Cardiac muscle cell (in vitro differentiated cells and primary cell): ENCODE results near the gene TNIP2. TPM values are rescaled to one million over a fixed set of nuclear protein-coding genes. Genes with fewer than 3 reads are reported as not detected.
"Not testable (repeated sequence)": the region's sequence is repeated elsewhere in the genome, so short reads cannot be mapped to it uniquely, and the experiment has no call there.

Experiments used
- DNase-seq, 2 donors: peaks; one replicate each; pipeline versions ENCODE4 v3.0.0 to v3.0.0-alpha.2; 2010 to 2017; ENCODE audit warnings: low read depth in 1 of 2, low spot score in 1 of 2
- H3K27ac ChIP-seq: fragments of 200-600 bp; sonication (generic); 2 replicates; pipeline ENCODE4 v1.5.1; 2016
- H3K27me3 ChIP-seq: fragments of 200-600 bp; sonication (generic); 2 replicates; pipeline ENCODE4 v1.6.0; 2016; ENCODE audit warnings: control low read depth
- H3K36me3 ChIP-seq: fragments of 200-600 bp; sonication (generic); 2 replicates; pipeline ENCODE4 v1.5.1; 2016; ENCODE audit warnings: control low read depth
- H3K4me1 ChIP-seq: fragments of 200-600 bp; sonication (generic); 2 replicates; pipeline ENCODE4 v1.8.1; 2017; ENCODE audit warnings: low read depth, mild to moderate bottlenecking, mixed run types
- H3K4me3 ChIP-seq: fragments of 200-600 bp; sonication (generic); 2 replicates; pipeline ENCODE4 v1.5.1; 2016; ENCODE audit warnings: mild to moderate bottlenecking
- H3K9me3 ChIP-seq: fragments of 200-600 bp; sonication (generic); 2 replicates; pipeline ENCODE4 v1.5.1; 2017; ENCODE audit warnings: low read depth, mild to moderate bottlenecking, control low read depth
- polyA plus RNA-seq: library from polyadenylated mRNA; unstranded; fragments of >200 nt; fragmentation: Nextera tagmentation; extraction: Ambion mirVana; gene quantifications from 2 replicates; pipeline ENCODE4 v1.2.1, GENCODE V29; 2016
- total RNA-seq: library from RNA; depleted of rRNA; stranded (reverse); fragments of >200 nt; gene quantifications from 2 replicates; pipeline ENCODE4 v1.2.3, GENCODE V29; 2016
- TF ChIP-seq, protein P1 (sequence below): IDR thresholded peaks from 2 replicates; pipeline ENCODE4 v1.5.1; 2012; ENCODE audit warnings: low read depth, mild to moderate bottlenecking, low read length

TNIP2 gene
- total and polyA plus RNA-seq, 2 experiments from 2014 or later = 32.7 to 58.5 TPM

DNA sequence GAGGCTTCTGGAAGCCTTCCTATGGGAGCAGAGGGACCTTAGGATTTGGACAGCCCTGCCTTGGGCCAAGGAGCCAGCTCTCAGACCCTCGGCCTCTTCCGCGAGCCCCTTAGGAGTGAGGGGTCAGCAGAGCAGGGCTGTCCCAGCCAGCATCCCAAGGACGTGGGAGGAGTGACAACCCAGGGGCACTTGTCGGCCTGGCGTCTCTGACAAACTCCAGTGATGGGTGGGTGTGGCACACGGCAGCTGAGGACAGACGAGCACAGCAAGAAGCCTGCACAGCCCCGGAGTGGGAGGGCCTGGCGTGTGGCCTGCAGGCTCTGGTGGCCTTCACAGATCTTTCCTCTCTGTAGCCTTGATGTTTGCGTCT lies 11.6 kb upstream of the TNIP2 start:
- H3K27ac ChIP-seq = peak overlapping the region; percentile 57
- H3K9me3 ChIP-seq = no peaks in the 10 kb centered on the region
- no peak overlapping the region for H3K4me3 ChIP-seq
- TF ChIP-seq, protein P1, sequence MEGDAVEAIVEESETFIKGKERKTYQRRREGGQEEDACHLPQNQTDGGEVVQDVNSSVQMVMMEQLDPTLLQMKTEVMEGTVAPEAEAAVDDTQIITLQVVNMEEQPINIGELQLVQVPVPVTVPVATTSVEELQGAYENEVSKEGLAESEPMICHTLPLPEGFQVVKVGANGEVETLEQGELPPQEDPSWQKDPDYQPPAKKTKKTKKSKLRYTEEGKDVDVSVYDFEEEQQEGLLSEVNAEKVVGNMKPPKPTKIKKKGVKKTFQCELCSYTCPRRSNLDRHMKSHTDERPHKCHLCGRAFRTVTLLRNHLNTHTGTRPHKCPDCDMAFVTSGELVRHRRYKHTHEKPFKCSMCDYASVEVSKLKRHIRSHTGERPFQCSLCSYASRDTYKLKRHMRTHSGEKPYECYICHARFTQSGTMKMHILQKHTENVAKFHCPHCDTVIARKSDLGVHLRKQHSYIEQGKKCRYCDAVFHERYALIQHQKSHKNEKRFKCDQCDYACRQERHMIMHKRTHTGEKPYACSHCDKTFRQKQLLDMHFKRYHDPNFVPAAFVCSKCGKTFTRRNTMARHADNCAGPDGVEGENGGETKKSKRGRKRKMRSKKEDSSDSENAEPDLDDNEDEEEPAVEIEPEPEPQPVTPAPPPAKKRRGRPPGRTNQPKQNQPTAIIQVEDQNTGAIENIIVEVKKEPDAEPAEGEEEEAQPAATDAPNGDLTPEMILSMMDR = no peak
- no peaks in the 10 kb centered on the region for H3K27me3 ChIP-seq
- peaks cover 20% of the 10 kb centered on the region for H3K4me1 ChIP-seq
- no peaks in the 10 kb centered on the region for H3K36me3 ChIP-seq
- DNase-seq = peak in 1 of 2 donors; percentile 81

DNA sequence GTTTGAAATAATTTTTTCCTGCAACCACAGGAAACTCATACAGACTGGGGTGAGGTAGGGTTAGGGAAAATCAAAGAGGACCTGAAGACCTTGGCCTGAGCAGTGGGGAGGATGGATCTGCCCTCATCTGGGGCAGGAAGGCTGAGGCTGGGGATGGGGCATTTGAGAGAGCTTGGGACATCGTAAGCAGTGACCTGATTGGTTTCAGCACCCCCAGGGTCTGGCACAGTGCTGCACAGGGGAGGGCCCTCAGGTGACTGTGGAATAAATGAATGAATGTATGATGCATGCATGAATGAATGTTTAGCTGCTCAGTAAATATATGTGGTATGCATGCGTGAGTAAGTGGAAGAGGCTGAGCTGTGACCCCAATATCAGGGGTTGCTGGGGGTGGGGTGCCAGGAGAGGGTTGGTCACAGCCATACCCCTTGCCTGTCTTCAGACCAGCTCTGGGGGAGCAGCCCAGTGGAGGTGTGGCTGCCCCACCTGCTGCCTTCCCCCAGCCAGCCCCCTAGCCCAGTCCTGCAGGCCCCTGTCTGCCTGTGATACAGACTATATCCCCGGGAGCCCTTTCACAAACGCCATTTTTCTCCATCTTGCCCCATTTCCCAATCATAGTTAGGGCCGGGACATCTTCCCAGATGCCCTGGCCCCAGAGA lies 11.0 kb upstream of the TNIP2 start:
- Histone ChIP-seq H3K4me3 (no peak overlapping the region), H3K36me3 (no peaks in the 10 kb centered on the region), H3K27me3 (no peaks in the 10 kb centered on the region), H3K9me3 (no peaks in the 10 kb centered on the region), H3K4me1 (peaks cover 20% of the 10 kb centered on the region), H3K27ac (peak overlapping the region; percentile 57)
- DNase-seq = no peak
- TF ChIP-seq, protein P1 = no peak

DNA sequence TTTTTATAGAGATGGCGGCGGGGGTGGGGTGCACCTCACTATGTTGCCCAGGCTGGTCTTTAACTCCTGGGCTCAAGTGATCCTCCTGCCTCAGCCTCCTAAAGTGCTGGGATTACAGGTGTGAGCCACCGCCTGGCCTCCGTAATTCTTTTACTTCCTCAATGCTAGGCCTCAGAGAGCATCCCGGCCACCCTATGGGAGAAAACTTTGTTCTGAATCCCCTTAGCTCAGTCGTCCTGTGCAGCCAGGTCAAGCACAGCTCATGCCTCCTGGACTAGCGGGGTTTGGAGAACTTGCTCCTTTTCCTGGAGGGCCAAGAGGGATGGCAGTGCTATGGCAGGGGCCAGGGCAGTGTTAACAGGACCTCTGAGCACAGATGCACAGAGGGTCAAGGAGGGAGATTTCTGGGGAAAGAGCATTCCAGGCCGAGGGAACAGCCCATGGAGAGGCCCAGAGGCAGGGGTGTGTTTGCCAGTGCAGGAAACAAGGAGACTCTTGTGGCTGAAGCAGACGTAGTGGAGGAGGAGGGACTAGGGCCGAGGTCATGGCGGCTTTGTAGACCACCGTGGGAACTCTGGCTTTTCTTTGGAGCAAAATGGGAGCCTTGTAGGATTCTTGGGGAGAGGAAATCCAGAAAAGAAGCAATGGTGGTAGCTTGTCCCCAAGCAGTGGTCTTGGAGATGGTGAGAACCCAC lies 9.8 kb upstream of the TNIP2 start:
- TF ChIP-seq, protein P1 = no peak
- no peak overlapping the region for H3K27ac ChIP-seq
- H3K4me1 ChIP-seq = peaks cover 20% of the 10 kb centered on the region
- H3K27me3 ChIP-seq = no peaks in the 10 kb centered on the region
- no peaks in the 10 kb centered on the region for H3K9me3 ChIP-seq
- H3K4me3 ChIP-seq = no peak overlapping the region
- DNase-seq = no peak
- H3K36me3 ChIP-seq = no peaks in the 10 kb centered on the region

DNA sequence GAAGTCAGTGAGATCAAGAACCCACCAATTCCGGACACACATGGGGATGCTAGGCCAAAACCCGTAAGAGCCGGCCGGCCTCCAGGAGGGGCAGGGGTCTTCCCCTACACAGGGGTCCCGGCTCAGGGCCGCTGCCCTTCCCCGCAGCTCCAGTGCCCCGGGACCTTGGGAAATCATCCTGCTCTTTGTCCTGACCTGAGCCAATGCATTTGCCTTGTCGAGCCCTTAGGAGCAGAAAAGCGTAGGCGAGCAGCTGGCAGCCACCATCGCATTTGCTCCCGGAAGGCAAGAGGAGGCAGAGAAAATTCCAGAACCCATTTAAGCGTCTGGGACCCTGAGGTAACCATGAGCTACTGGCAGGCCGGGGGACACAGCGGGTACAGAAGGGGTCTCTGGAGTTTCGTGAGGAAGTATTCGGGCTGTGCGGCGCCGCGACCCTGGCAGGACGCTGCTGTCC lies 7.4 kb upstream of the TNIP2 start:
- DNase-seq = peak in 1 of 2 donors; percentile 49
- Histone ChIP-seq H3K27ac (no peak overlapping the region), H3K4me3 (no peak overlapping the region), H3K9me3 (no peaks in the 10 kb centered on the region), H3K27me3 (no peaks in the 10 kb centered on the region), H3K36me3 (no peaks in the 10 kb centered on the region), H3K4me1 (peaks cover 13% of the 10 kb centered on the region)
- TF ChIP-seq, protein P1 = no peak

DNA sequence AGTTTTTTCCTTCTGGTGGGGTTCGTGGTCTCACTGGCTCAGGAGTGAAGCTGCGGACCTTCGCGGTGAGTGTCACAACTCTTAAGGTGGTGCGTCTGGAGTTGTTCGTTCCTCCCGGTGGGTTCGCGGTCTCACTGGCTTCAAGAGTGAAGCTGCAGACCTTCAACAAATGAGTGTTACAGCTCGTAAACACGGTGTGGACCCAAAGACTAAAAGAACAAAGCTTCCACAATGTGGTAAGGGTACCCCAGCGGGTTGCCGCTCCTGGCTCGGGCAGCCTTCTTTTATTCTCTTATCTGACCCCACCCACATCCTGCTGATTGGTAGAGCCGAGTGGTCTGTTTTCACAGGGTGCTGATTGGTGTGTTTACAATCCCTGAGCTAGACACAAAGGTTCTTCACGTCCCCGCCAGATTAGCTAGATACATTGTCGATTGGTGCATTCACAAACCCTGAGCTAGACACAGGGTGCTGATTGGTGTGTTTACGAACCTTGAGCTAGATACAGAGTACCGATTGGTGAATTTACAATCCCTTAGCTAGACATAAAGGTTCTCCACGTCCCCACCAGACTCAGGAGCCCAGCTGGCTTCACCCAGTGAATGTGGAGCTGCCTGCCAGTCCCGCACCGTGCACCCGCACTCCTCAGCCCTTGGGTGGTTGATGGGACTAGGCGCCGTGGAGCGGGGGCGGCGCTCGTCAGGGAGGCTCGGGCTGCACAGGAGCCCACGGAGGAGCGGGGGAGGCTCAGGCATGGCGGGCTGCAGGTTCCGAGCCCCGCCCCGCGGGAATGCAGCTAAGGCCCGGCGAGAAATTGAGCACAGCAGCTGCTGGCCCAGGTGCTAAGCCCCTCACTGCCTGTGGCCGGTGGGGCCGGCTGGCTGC lies 6.6 kb upstream of the TNIP2 start:
- not testable (repeated sequence) for H3K9me3 ChIP-seq, H3K27me3 ChIP-seq, H3K4me3 ChIP-seq, H3K4me1 ChIP-seq, DNase-seq, H3K36me3 ChIP-seq, H3K27ac ChIP-seq
